GDM1 (cell line): ENCODE results near the gene DSCAML1.

ENCODE experiments used
- DNase-seq: peaks from one replicate; lab custom pipeline; 2025; lab: John Stamatoyannopoulos, UW

The DSCAML1 gene

GRCh38 chr11:117520201-117520600 lies 276.8 kb downstream of the DSCAML1 start:
- DNase-seq: no peak

GRCh38 chr11:117519590-117519989 lies 277.4 kb downstream of the DSCAML1 start:
- DNase-seq: no peak

GRCh38 chr11:117519170-117519569 lies 277.8 kb downstream of the DSCAML1 start:
- no peak for DNase-seq

GRCh38 chr11:117518455-117518854 lies 278.6 kb downstream of the DSCAML1 start:
- DNase-seq: no peak

- DNase-seq: no peak
Observed at GRCh38 chr11:117517097-117517496, 279.9 kb downstream of the DSCAML1 start.

- DNase-seq: no peak
Observed at GRCh38 chr11:117515892-117516787, 280.9 kb downstream of the DSCAML1 start.

GRCh38 chr11:117514256-117514655 lies 282.8 kb downstream of the DSCAML1 start:
- no peak for DNase-seq

GRCh38 chr11:117513666-117514065 lies 283.4 kb downstream of the DSCAML1 start:
- DNase-seq: no peak

- DNase-seq: no peak
Observed at GRCh38 chr11:117511931-117512539, 285.0 kb downstream of the DSCAML1 start.

GRCh38 chr11:117511483-117511930 lies 285.5 kb downstream of the DSCAML1 start:
- DNase-seq: no peak

- no peak for DNase-seq
Observed at GRCh38 chr11:117510646-117511045, 286.4 kb downstream of the DSCAML1 start.

- no peak for DNase-seq
Observed at GRCh38 chr11:117509543-117509942, 287.5 kb downstream of the DSCAML1 start.

- no peak for DNase-seq
Observed at GRCh38 chr11:117506971-117507370, 290.0 kb downstream of the DSCAML1 start.

- DNase-seq: no peak
Observed at GRCh38 chr11:117505285-117505970, 291.6 kb downstream of the DSCAML1 start.

GRCh38 chr11:117502779-117503100 lies 294.3 kb downstream of the DSCAML1 start:
- DNase-seq: no peak

- no peak for DNase-seq
Observed at GRCh38 chr11:117502015-117502778, 294.8 kb downstream of the DSCAML1 start.

GRCh38 chr11:117501237-117501898 lies 295.6 kb downstream of the DSCAML1 start:
- no peak for DNase-seq

GRCh38 chr11:117498791-117499190 lies 298.2 kb downstream of the DSCAML1 start:
- no peak for DNase-seq

- no peak for DNase-seq
Observed at GRCh38 chr11:117497206-117497951, 299.6 kb downstream of the DSCAML1 start.

- DNase-seq: no peak
Observed at GRCh38 chr11:117495357-117495756, 301.7 kb downstream of the DSCAML1 start.
